HCT116 (cell line): ENCODE data around the gene COL28A1. TPM values are rescaled to one million over a fixed set of nuclear protein-coding genes. Genes with fewer than 3 reads are reported as not detected.

Source experiments
- ATAC-seq: fragments of 200-7000 bp; cut with Tn5 transposase; 2 replicates; pipeline ENCODE4 v1.9.1; 2020; ENCODE audit warnings: mild to moderate bottlenecking, moderate library complexity
- BruUV-seq: library from RNA; stranded (reverse); fragments of 400-500 nt; replicated peaks from 2 replicates; lab custom pipeline; 2021; lab: Mats Ljungman, UMichigan
- CTCF ChIA-PET: fragments of 300-600 bp; sonication (Branson Sonifier 250); formaldehyde crosslinking; loops from one replicate; lab custom pipeline; 2021; ENCODE audit warnings: antibody characterized with exemption; lab: Charles Lee
- POLR2A ChIA-PET: fragments of 300-600, 350-600 bp; sonication (Branson Sonifier 250); formaldehyde crosslinking; loops from one replicate; lab custom pipeline; 2021; ENCODE audit warnings: antibody characterized with exemption; lab: Charles Lee
- RAD21 ChIA-PET, 2 experiments: fragments of 300-600 bp; sonication (Branson Sonifier 250); formaldehyde crosslinking; loops; one replicate each; lab custom pipeline; 2023; ENCODE audit warnings: low total read pairs in 2 of 2; ENCODE audit not compliant: uncharacterized antibody in 2 of 2, unreplicated experiment in 2 of 2, low non-redundant PET in 1 of 2; lab: Charles Lee
- DNase-seq: peaks from one replicate; pipeline ENCODE4 v3.0.0-alpha.2; 2010; ENCODE audit warnings: low read depth, low spot score
- H2AFZ ChIP-seq: fragments of 200-600 bp; shearing (Covaris generic), sonication (generic); 2 replicates; pipeline ENCODE4 v1.6.1; 2017; ENCODE audit warnings: low read depth, mixed run types, mixed read lengths, antibody characterized with exemption, low read length; ENCODE audit not compliant: poor library complexity, severe bottlenecking
- H3K27ac ChIP-seq: 2 replicates; pipeline ENCODE4 v1.5.1; 2012; ENCODE audit warnings: low read depth, low read length
- H3K27me3 ChIP-seq: fragments of 200-600 bp; sonication (generic); 2 replicates; pipeline ENCODE4 v1.6.1; 2016; ENCODE audit warnings: mixed run types, low read length, mixed read lengths; ENCODE audit not compliant: insufficient read depth
- H3K36me3 ChIP-seq, 2 experiments: fragments of 200-500 bp in 1 of 2; fragments of 200-600 bp in 1 of 2; sonication (Bioruptor generic) in 1 of 2; sonication (generic) in 1 of 2; 2 replicates each; pipeline versions ENCODE4 v1.5.1 to v1.6.1; 2014 to 2016; ENCODE audit warnings: low read length in 2 of 2, inconsistent platforms in 1 of 2, mixed read lengths in 1 of 2, mixed run types in 1 of 2; ENCODE audit not compliant: insufficient read depth in 2 of 2, control insufficient read depth in 1 of 2
- H3K4me1 ChIP-seq, 2 experiments: fragments of 200-600 bp in 1 of 2; sonication (generic) in 1 of 2; 2 replicates each; pipeline versions ENCODE4 v1.5.1 to v1.6.1; 2012 to 2017; ENCODE audit warnings: low read length in 2 of 2, inconsistent platforms in 1 of 2, mild to moderate bottlenecking in 1 of 2, mixed read lengths in 1 of 2, mixed run types in 1 of 2, moderate library complexity in 1 of 2; ENCODE audit not compliant: insufficient read depth in 2 of 2, control insufficient read depth in 1 of 2
- H3K4me2 ChIP-seq: fragments of 200-600 bp; sonication (generic); 2 replicates; pipeline ENCODE4 v1.6.1; 2017; ENCODE audit warnings: mixed run types, low read length, mixed read lengths
- H3K4me3 ChIP-seq, 2 experiments: fragments of 200-600 bp in 1 of 2; sonication (generic) in 1 of 2; replicated peaks in 1 of 2; 2 replicates each; pipeline ENCODE4 v1.5.1; 2011 to 2016; ENCODE audit warnings: low read length in 2 of 2, control low read depth in 1 of 2, low read depth in 1 of 2, mild to moderate bottlenecking in 1 of 2, mixed read lengths in 1 of 2, mixed run types in 1 of 2
- H3K79me2 ChIP-seq: fragments of 200-600 bp; sonication (generic); 2 replicates; pipeline ENCODE4 v1.6.1; 2017; ENCODE audit warnings: mild to moderate bottlenecking, mixed run types, low read length, moderate library complexity, mixed read lengths; ENCODE audit not compliant: insufficient read depth
- H3K9ac ChIP-seq: fragments of 200-600 bp; sonication (generic); 2 replicates; pipeline ENCODE4 v1.6.1; 2016; ENCODE audit warnings: low read length, mixed read lengths
- H3K9me2 ChIP-seq: fragments of 200-600 bp; sonication (generic), shearing (Covaris generic); 2 replicates; pipeline ENCODE4 v1.6.1; 2017; ENCODE audit warnings: mixed run types, mild to moderate bottlenecking, moderate library complexity; ENCODE audit not compliant: insufficient read depth
- H3K9me3 ChIP-seq, 2 experiments: fragments of 200-500 bp in 1 of 2; fragments of 200-600 bp in 1 of 2; sonication (Bioruptor generic) in 1 of 2; sonication (generic) in 1 of 2; 2 replicates each; pipeline ENCODE4 v1.6.1; 2014 to 2017; ENCODE audit warnings: low read length in 2 of 2, mixed read lengths in 2 of 2, inconsistent platforms in 1 of 2, low read depth in 1 of 2, mild to moderate bottlenecking in 1 of 2, mixed run types in 1 of 2, moderate library complexity in 1 of 2; ENCODE audit not compliant: control insufficient read depth in 1 of 2, insufficient read depth in 1 of 2
- H4K20me1 ChIP-seq: fragments of 200-600 bp; sonication (generic), shearing (Covaris generic); 2 replicates; pipeline ENCODE4 v1.6.1; 2017; ENCODE audit warnings: mixed run types, mild to moderate bottlenecking, moderate library complexity; ENCODE audit not compliant: insufficient read depth
- ATF3 ChIP-seq: IDR thresholded peaks from 2 replicates; pipeline ENCODE4 v1.6.1; 2012
- CBX3 ChIP-seq: IDR thresholded peaks from 2 replicates; pipeline ENCODE4 v1.6.1; 2012; ENCODE audit warnings: low read depth
- CEBPB ChIP-seq: IDR thresholded peaks from 2 replicates; pipeline ENCODE4 v1.6.1; 2012; ENCODE audit warnings: low read depth
- ELF1 ChIP-seq: IDR thresholded peaks from 2 replicates; pipeline ENCODE4 v1.6.1; 2012; ENCODE audit warnings: low read depth, borderline replicate concordance
- EZH2 ChIP-seq: fragments of 200-600 bp; sonication (generic); IDR thresholded peaks from 2 replicates; pipeline ENCODE4 v1.6.1; 2017; ENCODE audit warnings: antibody characterized with exemption, mixed run types
- EZH2phosphoT487 ChIP-seq: fragments of 200-600 bp; IDR thresholded peaks from 2 replicates; pipeline ENCODE4 v1.6.1; 2018; ENCODE audit warnings: antibody characterized with exemption, borderline replicate concordance
- JUND ChIP-seq: IDR thresholded peaks from 2 replicates; pipeline ENCODE4 v1.6.1; 2012
- POLR2AphosphoS5 ChIP-seq: IDR thresholded peaks from 2 replicates; pipeline ENCODE4 v1.6.1; 2011; ENCODE audit warnings: mild to moderate bottlenecking, low read depth, low read length, moderate library complexity
- RAD21 ChIP-seq: IDR thresholded peaks from 2 replicates; pipeline ENCODE4 v1.6.1; 2012; ENCODE audit warnings: low read depth, mild to moderate bottlenecking
- REST ChIP-seq: IDR thresholded peaks from 2 replicates; pipeline ENCODE4 v1.6.1; 2012; ENCODE audit warnings: low read depth
- SIN3A ChIP-seq: IDR thresholded peaks from 2 replicates; pipeline ENCODE4 v1.6.1; 2012; ENCODE audit warnings: low read depth
- SRF ChIP-seq: IDR thresholded peaks from 2 replicates; pipeline ENCODE4 v1.6.1; 2012; ENCODE audit warnings: low read depth
- TCF7L2 ChIP-seq: IDR thresholded peaks from 2 replicates; pipeline ENCODE4 v1.7.0; 2011; ENCODE audit warnings: borderline replicate concordance, inconsistent platforms; ENCODE audit not compliant: insufficient read depth, insufficient read length; ENCODE audit errors: extremely low read depth
- ZFX ChIP-seq: fragments of 450-650 bp; IDR thresholded peaks from 2 replicates; pipeline ENCODE4 v1.6.1; 2017
- intact Hi-C: fragments of 100-400 bp; cut with micrococcal nuclease; formaldehyde crosslinking; loops from 2 replicates; pipeline ENCODE4 v1.10.0; 2022
- total RNA-seq: library from RNA; stranded (reverse); gene quantifications from one replicate; pipeline ENCODE4 v1.2.1, GENCODE V29; 2021; ENCODE audit not compliant: unreplicated experiment
- TF ChIP-seq, protein P1 (sequence below), 3 experiments: fragments of 200-600 bp in 1 of 3; sonication (generic) in 1 of 3; IDR thresholded peaks in 2 of 3; conservative IDR thresholded peaks in 1 of 3; 2 replicates each; pipeline ENCODE4 v1.5.1; 2012 to 2017; ENCODE audit warnings: low read depth in 2 of 3, low read length in 2 of 3, antibody characterized with exemption in 1 of 3, borderline replicate concordance in 1 of 3, control low read depth in 1 of 3, mild to moderate bottlenecking in 1 of 3, mixed read lengths in 1 of 3, mixed run types in 1 of 3, moderate library complexity in 1 of 3; ENCODE audit not compliant: insufficient read depth in 1 of 3
- TF ChIP-seq, protein P2 (sequence below): IDR thresholded peaks from 2 replicates; pipeline ENCODE4 v1.6.1; 2011; ENCODE audit warnings: mild to moderate bottlenecking, low read length, moderate library complexity; ENCODE audit not compliant: insufficient replicate concordance; ENCODE audit errors: extremely low read depth

Gene COL28A1
- total RNA-seq, 1 experiment from 2014 or later = 0.12 TPM

DNA sequence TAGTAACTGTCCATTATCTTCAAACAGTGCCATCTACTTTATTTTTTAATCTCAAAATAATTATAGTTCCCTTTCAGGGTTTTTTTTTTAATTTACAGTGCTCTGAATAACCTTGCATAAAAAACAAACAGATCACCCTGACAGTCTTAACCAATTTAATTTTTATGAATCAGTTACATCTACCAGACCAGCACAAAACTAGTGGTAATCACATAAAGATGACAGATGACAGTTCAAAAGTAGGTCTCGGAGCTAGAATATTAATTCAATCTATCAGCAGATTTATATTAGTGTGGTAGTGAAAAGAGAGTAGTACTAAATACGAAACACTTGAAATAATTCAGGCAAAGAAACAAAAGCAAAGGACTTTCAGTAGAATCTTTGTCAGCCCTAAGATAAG lies 53.9 kb downstream of the COL28A1 start:
- no peaks in the 10 kb centered on the region for H3K79me2 ChIP-seq
- no peaks in the 10 kb centered on the region for H3K36me3 ChIP-seq
- RAD21 ChIA-PET = no interaction called here
- intact Hi-C loops = no loop called here
- no peaks in the 10 kb centered on the region for H3K4me1 ChIP-seq
- H2AFZ ChIP-seq = no peak overlapping the region
- TF ChIP-seq SIN3A (no peak), EZH2 (no peak), ZFX (no peak), ATF3 (no peak), SRF (no peak), CBX3 (no peak), REST (no peak), RAD21 (no peak), TCF7L2 (no peak), EZH2phosphoT487 (no peak), CEBPB (no peak), POLR2AphosphoS5 (no peak), JUND (no peak), ELF1 (no peak)
- TF ChIP-seq, protein P1, sequence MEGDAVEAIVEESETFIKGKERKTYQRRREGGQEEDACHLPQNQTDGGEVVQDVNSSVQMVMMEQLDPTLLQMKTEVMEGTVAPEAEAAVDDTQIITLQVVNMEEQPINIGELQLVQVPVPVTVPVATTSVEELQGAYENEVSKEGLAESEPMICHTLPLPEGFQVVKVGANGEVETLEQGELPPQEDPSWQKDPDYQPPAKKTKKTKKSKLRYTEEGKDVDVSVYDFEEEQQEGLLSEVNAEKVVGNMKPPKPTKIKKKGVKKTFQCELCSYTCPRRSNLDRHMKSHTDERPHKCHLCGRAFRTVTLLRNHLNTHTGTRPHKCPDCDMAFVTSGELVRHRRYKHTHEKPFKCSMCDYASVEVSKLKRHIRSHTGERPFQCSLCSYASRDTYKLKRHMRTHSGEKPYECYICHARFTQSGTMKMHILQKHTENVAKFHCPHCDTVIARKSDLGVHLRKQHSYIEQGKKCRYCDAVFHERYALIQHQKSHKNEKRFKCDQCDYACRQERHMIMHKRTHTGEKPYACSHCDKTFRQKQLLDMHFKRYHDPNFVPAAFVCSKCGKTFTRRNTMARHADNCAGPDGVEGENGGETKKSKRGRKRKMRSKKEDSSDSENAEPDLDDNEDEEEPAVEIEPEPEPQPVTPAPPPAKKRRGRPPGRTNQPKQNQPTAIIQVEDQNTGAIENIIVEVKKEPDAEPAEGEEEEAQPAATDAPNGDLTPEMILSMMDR (IDR thresholded peaks at IDR 0.05 in 2 of 3, conservative IDR thresholded peaks at IDR 0.05 in 1 of 3; ENCODE audit: borderline replicate concordance in 1 of 3, insufficient read depth in 1 of 3, low read depth in 2 of 3, low read length in 2 of 3) = no peak
- TF ChIP-seq, protein P2, sequence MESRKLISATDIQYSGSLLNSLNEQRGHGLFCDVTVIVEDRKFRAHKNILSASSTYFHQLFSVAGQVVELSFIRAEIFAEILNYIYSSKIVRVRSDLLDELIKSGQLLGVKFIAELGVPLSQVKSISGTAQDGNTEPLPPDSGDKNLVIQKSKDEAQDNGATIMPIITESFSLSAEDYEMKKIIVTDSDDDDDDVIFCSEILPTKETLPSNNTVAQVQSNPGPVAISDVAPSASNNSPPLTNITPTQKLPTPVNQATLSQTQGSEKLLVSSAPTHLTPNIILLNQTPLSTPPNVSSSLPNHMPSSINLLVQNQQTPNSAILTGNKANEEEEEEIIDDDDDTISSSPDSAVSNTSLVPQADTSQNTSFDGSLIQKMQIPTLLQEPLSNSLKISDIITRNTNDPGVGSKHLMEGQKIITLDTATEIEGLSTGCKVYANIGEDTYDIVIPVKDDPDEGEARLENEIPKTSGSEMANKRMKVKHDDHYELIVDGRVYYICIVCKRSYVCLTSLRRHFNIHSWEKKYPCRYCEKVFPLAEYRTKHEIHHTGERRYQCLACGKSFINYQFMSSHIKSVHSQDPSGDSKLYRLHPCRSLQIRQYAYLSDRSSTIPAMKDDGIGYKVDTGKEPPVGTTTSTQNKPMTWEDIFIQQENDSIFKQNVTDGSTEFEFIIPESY = no peak
- POLR2A ChIA-PET = no interaction called here
- peaks cover 0 to 7% of the 10 kb centered on the region in 2 experiments; a peak in 1 of 4 replicates for H3K9me3 ChIP-seq
- H3K27ac ChIP-seq = no peak overlapping the region
- H3K4me2 ChIP-seq = no peak overlapping the region
- no peaks in the 10 kb centered on the region for H3K27me3 ChIP-seq
- H3K9ac ChIP-seq = no peak overlapping the region
- ATAC-seq (no peak), DNase-seq (no peak)
- no peaks in the 10 kb centered on the region for H3K9me2 ChIP-seq
- no peaks in the 10 kb centered on the region for H4K20me1 ChIP-seq
- no peak overlapping the region for H3K4me3 ChIP-seq
- CTCF ChIA-PET = no interaction called here
- BruUV-seq = no TSS peak
